Globus pallidus (tissue), 1 donor: Measurements from ENCODE around the gene HBEGF.
A peak's percentile ranks its signal among the peaks of the same experiment; 100 is the strongest.
"Not testable (repeated sequence)": the region's sequence is repeated elsewhere in the genome, so short reads cannot be mapped to it uniquely, and the experiment has no call there.

ENCODE experiments used
- DNase-seq: peaks from one replicate; pipeline ENCODE4 v3.0.0-alpha.2; 2015; ENCODE audit warnings: low spot score

The HBEGF gene

DNA sequence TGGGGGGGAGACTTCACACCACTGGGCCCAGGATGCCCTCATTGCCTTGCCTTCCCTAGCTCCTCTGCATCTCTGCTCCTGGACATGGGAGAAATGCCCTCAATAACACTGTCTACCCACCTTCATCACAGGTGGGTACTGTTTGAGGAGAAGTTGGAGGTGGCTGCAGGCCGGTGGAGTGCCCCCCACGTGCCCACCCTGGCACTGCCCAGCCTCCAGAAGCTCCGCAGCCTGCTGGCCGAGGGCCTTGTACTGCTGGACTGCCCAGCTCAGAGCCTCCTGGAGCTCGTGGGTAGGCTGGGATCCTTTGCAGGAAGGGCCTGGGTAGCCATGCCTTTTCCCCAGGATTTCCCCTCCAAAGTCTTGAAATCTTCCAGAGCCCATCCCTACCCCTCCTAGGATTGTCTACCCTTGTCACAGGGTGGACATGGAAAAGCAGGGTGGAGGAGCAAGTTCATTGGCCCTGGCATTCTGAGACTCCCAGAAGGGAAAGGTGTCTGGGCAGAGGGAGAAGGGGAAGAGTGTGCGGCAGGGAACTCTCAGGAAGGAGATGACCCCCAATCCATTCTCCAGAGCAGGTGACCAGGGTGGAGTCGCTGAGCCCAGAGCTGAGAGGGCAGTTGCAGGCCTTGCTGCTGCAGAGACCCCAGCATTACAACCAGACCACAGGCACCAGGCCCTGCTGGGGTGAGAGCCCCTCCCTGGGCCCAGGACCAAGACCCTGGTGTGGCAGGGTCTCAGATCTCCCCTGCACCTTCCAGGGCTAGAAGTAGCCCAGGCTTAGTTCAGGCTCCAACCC lies 14.5 kb upstream of the HBEGF start:
- DNase-seq: no peak

DNA sequence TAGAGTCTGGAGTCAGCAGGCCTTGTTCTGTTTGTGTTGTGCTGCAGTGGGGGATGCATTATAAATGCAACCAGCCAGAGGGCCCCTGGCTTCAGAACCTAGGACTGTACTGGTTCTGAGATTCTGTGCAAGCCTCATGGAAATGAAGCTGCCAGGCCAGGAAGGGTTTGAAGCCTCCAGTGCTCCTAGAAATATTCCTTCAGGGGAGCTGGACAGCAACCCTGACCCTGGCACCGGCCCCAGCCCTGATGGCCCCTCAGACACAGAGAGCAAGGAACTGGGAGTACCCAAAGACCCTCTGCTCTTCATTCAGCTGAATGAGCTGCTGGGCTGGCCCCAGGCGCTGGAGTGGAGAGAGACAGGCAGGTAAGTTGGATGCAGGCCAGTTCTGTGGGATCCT lies 13.7 kb upstream of the HBEGF start, which contains the start of gene SLC4A9:
Gene SLC4A9, plus strand, starts transcription at position 94 of the 400 bp plus-strand sequence. Its CDS starts 43 bp downstream, at position 137.
- DNase-seq: no peak

DNA sequence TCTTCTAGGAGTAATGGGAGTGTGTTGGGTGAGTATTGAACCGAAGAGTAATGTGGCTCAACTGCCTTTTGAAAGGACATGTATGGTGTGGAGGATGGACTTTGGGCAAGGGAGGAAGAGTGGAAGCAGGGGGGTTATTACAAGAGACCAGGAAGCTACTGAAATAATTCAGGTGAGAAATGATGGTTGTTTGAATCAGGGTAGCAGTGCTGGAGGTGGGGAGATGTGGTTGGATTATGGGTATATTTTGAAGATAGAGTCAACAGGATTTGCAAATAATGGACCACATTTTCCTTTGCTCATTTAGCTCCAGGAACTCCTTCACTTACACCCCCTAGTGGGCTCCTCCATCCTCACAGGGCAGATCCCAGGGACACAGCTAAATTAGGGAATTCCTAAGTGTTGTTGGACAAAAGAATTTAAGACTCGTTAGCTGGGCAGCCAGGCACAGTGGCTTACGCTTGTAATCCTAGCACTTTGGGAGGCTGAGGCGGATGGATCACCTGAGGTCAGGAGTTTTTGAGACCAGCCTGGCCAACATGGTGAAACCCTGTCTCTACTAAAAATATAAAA lies 12.4 kb upstream of the HBEGF start:
- DNase-seq: no peak

- peak; percentile 94 for DNase-seq
These were observed 11.3 kb upstream of the HBEGF start for GRCh38 chr5:140357726-140358093.

GRCh38 chr5:140356853-140357725 lies 10.7 kb upstream of the HBEGF start:
- no peak for DNase-seq

DNA sequence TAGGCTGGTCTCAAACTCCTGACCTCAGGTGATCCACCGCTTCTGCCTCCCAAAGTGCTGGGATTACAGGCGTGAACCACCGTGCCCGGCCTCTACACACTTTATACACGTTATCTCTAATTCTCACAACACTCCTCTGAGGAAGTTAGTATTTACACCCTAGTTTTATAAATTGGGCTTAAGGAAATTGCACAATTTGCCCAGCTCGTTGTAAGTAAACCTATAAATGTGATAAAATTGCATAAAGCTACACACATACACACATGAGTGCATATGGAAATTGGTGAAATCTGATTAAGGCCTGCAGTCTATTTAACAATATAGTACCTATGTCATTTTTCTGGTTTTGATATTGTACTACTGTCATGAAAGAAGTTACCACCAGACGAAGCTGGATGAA lies 9.1 kb upstream of the HBEGF start:
- DNase-seq: no peak

DNA sequence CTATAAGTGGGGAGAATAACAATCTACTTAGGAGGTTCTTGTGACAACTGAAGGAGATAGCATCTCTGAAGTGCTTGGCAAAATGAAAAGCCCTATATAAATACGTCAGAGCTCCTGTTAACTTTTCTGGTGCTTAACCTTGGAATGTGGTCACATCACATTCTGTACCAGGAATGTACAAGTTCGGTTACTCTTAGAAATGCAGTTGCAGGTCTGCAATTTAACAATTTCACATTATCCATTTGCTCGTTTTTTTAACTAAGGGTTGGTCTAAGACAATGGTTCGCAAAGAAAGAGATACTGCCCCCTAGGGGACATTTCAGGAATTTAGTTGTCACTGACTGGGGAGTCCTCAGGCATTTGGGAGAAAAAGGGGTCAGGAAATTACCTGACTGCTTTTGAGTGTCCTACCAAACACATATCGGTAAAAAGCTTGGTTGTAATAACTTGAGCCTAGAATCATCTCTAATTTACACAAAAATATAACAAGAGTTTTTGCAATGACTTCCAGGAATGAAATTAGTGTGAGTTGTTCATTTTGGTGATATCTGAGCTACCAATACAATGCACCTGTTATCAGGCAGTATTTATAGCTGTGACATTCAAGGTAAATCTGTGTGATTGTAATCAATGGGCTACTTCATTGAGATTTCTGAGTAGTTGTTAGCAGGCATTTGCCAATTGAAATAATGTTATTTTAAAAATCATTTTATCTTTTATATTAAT lies 5.4 kb upstream of the HBEGF start:
- peak; percentile 77 for DNase-seq

DNA sequence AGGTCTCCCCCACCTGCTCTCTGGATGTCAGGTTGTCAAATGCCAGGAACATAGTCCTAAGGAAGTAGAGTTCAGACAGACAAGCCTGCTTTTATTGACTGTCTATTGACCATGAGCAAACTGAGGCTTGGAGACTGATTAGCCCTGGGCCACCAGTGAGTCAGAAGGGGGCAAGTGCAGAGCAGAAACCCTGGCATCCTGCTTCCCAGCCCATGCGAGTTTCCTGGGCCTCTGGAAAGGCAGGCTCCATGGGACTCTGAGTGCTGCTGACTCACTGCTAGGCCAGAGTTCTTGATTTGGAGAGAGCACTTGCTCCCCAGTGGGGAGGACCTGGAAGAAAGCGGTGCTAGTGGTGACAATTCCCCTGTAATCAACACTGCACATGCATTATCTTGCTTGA lies 2.8 kb upstream of the HBEGF start:
- DNase-seq: no peak

DNA sequence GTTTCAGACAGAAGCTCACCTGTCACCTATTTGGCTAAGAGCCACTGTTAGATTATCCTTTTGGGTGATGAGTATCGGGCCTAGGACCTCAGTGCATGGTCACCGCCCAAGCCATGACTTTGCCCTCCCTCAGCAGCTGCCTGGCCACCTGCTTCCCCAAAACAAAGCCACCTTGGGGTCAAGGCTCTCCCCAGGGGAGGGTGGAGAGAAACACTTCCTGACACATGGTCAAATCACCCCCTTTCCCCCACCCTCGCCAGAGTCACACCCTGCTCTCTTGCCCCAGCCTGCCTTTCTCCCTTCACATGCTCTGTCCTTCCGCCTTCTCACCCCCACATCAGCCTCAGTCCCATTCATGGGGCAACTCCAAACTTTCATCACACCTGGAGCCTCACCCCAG lies 1.7 kb upstream of the HBEGF start:
- DNase-seq: no peak

- no peak for DNase-seq
These were observed 957 bp upstream of the HBEGF start for GRCh38 chr5:140347360-140347759.

DNA sequence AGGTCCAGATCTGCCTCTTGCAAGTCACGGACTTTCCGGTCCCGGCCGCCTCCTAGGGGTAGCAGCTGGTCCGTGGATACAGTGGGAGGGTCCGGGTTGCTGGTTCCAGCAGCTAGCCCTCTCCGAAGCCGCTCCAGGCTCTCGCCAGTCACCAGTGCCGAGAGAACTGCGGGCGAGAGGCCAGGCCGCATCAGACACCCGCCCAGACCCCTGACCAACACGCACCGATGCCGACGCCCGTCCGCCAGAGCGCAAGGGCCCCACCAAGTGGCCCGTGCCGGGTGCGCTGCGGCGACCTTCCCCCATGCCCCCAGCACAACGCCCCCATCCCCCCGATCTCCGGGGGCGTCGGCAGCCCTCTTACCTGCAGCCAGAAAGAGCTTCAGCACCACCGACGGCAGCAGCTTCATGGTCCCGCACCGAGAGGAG lies 470 bp downstream of the HBEGF start:
- DNase-seq: peak; percentile 76

- DNase-seq: no peak
These were observed 1.6 kb downstream of the HBEGF start for GRCh38 chr5:140344683-140345423.

DNA sequence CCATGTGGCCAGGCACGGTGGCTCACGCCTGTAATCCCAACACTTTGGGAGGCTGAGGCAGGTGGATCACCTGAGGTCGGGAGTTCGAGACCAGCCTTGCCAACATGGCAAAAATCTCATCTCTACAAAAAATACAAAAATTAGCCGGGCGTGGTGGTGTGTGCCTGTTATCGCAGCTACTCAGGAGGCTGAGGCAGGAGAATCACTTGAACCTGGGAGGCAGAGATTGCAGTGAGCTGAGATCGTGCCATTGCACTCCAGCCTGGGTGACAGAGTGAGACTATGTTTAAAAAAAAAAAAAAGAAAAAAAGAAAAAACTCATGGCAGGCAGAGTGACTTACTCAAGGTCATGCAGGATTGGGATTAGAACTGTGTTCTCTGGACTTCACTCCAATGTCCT lies 2.6 kb downstream of the HBEGF start:
- DNase-seq: not testable (repeated sequence)

- DNase-seq: no peak
These were observed 3.5 kb downstream of the HBEGF start for GRCh38 chr5:140342896-140343295.

- no peak for DNase-seq
These were observed 4.1 kb downstream of the HBEGF start for GRCh38 chr5:140342287-140342686.

DNA sequence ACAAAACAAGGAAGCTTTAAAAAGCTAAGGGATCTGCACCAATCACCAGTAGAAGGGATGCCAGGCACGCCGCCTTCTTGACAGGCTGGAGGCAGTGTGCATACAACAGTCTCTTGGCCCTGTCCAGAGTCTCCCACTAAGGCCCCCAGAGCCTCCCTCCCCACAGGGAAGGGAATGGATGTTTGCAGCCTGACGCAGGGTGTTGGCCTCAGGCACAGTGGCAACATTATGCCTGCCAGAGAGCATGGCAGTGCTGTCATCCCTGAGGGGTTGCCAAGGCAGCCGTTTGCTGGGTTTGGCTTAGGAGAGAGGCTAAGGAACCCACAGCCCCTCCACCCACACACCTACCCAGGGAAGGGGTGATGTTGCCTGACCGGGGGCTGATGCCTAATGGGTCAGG lies 4.8 kb downstream of the HBEGF start:
- peak; percentile 93 for DNase-seq

DNA sequence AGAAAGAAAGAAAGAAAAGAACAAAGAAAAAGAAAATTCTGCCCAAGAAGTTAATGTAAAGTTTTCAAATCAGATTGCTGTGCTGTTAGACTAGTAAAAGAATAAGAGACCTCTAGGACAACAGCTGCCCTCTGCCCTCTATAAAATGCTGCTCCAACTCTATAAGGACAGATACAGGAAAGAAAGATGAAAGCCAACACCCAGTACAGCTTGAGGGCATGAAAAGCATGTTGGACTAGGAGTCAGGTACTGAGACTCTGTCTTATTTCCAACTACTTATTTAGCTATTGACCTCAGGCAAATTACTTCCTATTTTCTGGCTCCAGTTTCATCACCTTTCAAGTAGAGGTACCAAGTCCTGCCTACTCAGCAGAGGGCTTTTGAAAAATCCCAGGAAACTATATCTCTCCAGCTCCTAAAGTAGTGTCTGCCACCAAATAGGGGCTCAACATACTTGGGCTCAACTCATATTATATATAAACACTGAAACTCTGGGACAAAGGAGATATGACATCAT lies 5.7 kb downstream of the HBEGF start:
- no peak for DNase-seq

- no peak for DNase-seq
These were observed 6.8 kb downstream of the HBEGF start for GRCh38 chr5:140339636-140340035.

DNA sequence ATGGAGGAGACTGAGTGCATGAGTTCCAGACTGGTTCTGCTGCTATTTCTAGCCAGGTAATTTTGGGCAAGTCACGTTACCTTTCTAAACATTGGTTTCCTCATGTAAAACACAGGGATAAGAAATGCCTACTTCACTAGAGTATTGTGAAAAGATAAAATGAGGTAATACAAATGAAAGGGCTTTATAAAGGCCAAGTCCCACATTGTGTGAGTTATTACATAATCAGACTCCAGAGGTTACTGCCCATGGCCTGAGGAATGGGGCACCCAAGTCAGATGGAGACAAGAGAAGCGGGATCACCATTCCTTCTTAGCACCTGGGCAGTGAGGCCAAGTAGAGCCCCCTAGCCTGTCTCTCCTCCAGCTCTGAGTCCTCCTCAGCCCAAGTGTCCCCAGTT lies 7.5 kb downstream of the HBEGF start:
- DNase-seq: no peak

DNA sequence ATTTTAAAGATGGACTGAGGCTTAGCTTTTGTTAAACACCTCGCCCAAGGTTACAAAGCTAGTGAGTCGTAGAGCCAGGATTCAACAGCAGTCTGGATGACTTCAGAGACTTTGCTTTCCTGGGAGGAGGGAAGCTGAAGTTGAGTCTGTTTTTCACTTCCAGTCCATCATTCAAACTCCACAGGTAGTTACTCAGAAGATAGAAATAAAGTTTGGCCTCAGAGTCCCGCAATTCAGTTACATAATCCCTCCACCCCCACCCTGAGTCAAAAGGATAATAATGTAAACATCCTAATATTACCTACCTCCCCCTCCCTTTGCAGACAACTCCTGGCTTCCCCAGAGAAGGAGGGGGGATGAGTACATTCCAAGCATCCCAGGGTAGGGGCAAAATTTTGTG lies 8.1 kb downstream of the HBEGF start:
- no peak for DNase-seq

DNA sequence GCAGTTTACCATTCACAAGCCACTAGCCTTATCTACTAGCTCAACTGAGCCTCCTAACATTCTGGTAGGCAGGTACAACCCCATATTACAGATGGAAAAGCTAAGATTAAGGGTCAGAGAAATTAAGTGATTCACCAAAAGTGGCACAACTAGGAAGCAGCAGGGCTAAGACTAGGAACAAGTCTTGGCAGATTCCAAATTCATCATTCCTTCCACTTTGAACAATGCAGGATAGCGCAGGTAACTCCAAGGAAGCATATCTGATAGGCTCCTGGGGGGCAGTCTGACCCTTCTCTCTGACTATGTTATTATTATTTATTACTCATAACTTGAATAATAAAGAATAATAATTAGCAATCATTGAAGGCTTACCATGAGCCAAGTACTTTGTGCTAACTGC lies 8.5 kb downstream of the HBEGF start:
- DNase-seq: no peak
